K562 (cell line): ENCODE measurements around the gene RPS28. TPM values are rescaled to one million over a fixed set of nuclear protein-coding genes. Genes with fewer than 3 reads are reported as not detected.

Experiments
- ATF7 ChIP-seq: fragments of 450-650 bp; IDR thresholded peaks from 2 replicates; pipeline ENCODE4 v1.7.1; 2014; ENCODE audit warnings: mild to moderate bottlenecking, moderate library complexity
- CBFA2T3 ChIP-seq: fragments of 450-650 bp; IDR thresholded peaks from 2 replicates; pipeline ENCODE4 v1.6.1; 2017
- E2F8 ChIP-seq: fragments of 450-650 bp; IDR thresholded peaks from 2 replicates; pipeline ENCODE4 v1.7.1; 2018; ENCODE audit warnings: mild to moderate bottlenecking, low read depth; ENCODE audit not compliant: partially characterized antibody
- GTF2E2 ChIP-seq: fragments of 200-800 bp; sonication (Bioruptor generic); IDR thresholded peaks from 2 replicates; pipeline ENCODE4 v1.6.1; 2016; ENCODE audit warnings: missing genetic modification characterization, missing compliant biosample characterization
- IRF9 ChIP-seq: fragments of 450-650 bp; IDR thresholded peaks from 2 replicates; pipeline ENCODE4 v1.6.1; 2016; ENCODE audit warnings: missing biosample characterization, missing genetic modification characterization
- MAFF ChIP-seq: IDR thresholded peaks from 2 replicates; pipeline ENCODE4 v1.6.1; 2012; ENCODE audit warnings: low read length, improper control_type of control experiment
- MTA2 ChIP-seq: fragments of 450-650 bp; IDR thresholded peaks from 2 replicates; pipeline ENCODE4 v1.6.1; 2016; ENCODE audit warnings: low read depth
- NCOR1 ChIP-seq: fragments of 450-650 bp; IDR thresholded peaks from 2 replicates; pipeline ENCODE4 v1.6.1; 2016; ENCODE audit warnings: mild to moderate bottlenecking, moderate library complexity
- NFXL1 ChIP-seq: fragments of 450-650 bp; formaldehyde crosslinking; IDR thresholded peaks from 2 replicates; pipeline ENCODE4 v1.4.0; 2021; ENCODE audit warnings: mild to moderate bottlenecking
- PATZ1 ChIP-seq: fragments of 250-450 bp; sonication (Bioruptor Pico); IDR thresholded peaks from 2 replicates; pipeline ENCODE4 v1.5.0; 2020; ENCODE audit warnings: mild to moderate bottlenecking, borderline replicate concordance
- POLR2G ChIP-seq: fragments of 200-400 bp; formaldehyde crosslinking; IDR thresholded peaks from 2 replicates; pipeline ENCODE4 v1.6.1; 2017; ENCODE audit warnings: low read depth, mild to moderate bottlenecking, antibody characterized with exemption, low read length, moderate library complexity
- RB1 ChIP-seq: fragments of 450-650 bp; IDR thresholded peaks from 2 replicates; pipeline ENCODE4 v1.6.1; 2017; ENCODE audit warnings: low read depth, mild to moderate bottlenecking
- SAFB2 ChIP-seq: fragments of 200-400 bp; formaldehyde crosslinking; IDR thresholded peaks from 2 replicates; pipeline ENCODE4 v1.6.1; 2018; ENCODE audit warnings: borderline replicate concordance, low read length, low read depth, moderate library complexity; ENCODE audit not compliant: severe bottlenecking
- SUPT5H ChIP-seq: fragments of 450-650 bp; IDR thresholded peaks from 2 replicates; pipeline ENCODE4 v1.6.1; 2016
- TFAP4 ChIP-seq: sonication (generic); formaldehyde crosslinking; IDR thresholded peaks from 2 replicates; pipeline ENCODE4 v1.8.0; 2022; ENCODE audit warnings: missing genetic modification reagents, mild to moderate bottlenecking, moderate library complexity, borderline replicate concordance
- THRAP3 ChIP-seq: fragments of 450-650 bp; IDR thresholded peaks from 2 replicates; pipeline ENCODE4 v1.6.1; 2016; ENCODE audit warnings: mild to moderate bottlenecking, inconsistent platforms, borderline replicate concordance
- U2AF1 ChIP-seq: fragments of 200-400 bp; formaldehyde crosslinking; optimal IDR thresholded peaks from 2 replicates; pipeline ENCODE3; 2017; ENCODE audit warnings: mild to moderate bottlenecking, low read depth, low read length, moderate library complexity
- YY1 ChIP-seq, 3 experiments: IDR thresholded peaks; 2 replicates each; pipeline ENCODE4 v1.6.1; 2011; ENCODE audit warnings: low read length in 2 of 3, mild to moderate bottlenecking in 2 of 3, moderate library complexity in 2 of 3, borderline replicate concordance in 1 of 3, control low read depth in 1 of 3, low read depth in 1 of 3; ENCODE audit not compliant: insufficient read depth in 3 of 3, insufficient replicate concordance in 2 of 3, control insufficient read depth in 1 of 3, insufficient read length in 1 of 3; ENCODE audit errors: extremely low read depth in 1 of 3
- ZBED1 ChIP-seq: IDR thresholded peaks from 2 replicates; pipeline ENCODE4 v1.6.1; 2014
- ZNF551 ChIP-seq: fragments of 250-450 bp; sonication (Bioruptor Pico); IDR thresholded peaks from 2 replicates; pipeline ENCODE4 v1.5.0; 2021; ENCODE audit warnings: mild to moderate bottlenecking, moderate library complexity
- polyA plus RNA-seq, 8 experiments: library from polyadenylated mRNA; depleted of rRNA in 4 of 8; stranded (reverse) in 5 of 8; unstranded in 3 of 8; fragments of >200 nt; fragmentation: Nextera tagmentation in 2 of 8; fragmentation: Illumina TruSeq in 1 of 8; extraction: Ambion mirVana in 2 of 8; extraction: Trizol in 1 of 8; gene quantifications; 2 replicates each; pipeline versions ENCODE4 v1.2.1 to v1.2.3, GENCODE V29; 2011 to 2014; ENCODE audit warnings: inconsistent platforms in 1 of 8, missing spikeins in 1 of 8
- total RNA-seq, 7 experiments: library from RNA; depleted of rRNA in 6 of 7; stranded (reverse); fragments of >200 nt in 6 of 7; fragmentation: Illumina TruSeq in 2 of 7; extraction: Trizol in 2 of 7; gene quantifications; 2 replicates each; pipeline versions ENCODE4 v1.2.1 to v1.2.3, GENCODE V29; 2011 to 2021; ENCODE audit warnings: low replicate concordance in 1 of 7

The RPS28 gene
- total and polyA plus RNA-seq, 9 of the 15 experiments (the other 6 are each of a cell fraction or from before 2014, with no cell fraction given): 165 to 2,827 (median 1,303) TPM

GRCh38 chr19:8324186-8325050 is 3.1 kb downstream of the RPS28 start (continued):
- TF ChIP-seq U2AF1: no peak
- TF ChIP-seq TFAP4 (CRISPR knock-in tag): peak; percentile 11; the same call in 1 of the 2 replicates
- no peak for TF ChIP-seq THRAP3
- TF ChIP-seq ATF7: no peak
- no peak for TF ChIP-seq NFXL1 (CRISPR knock-in tag)
- TF ChIP-seq MTA2: no peak
- peak; percentile 60 for TF ChIP-seq SUPT5H
- TF ChIP-seq IRF9 (tag): no peak
- no peak for TF ChIP-seq MAFF
- no peak for TF ChIP-seq SAFB2
- TF ChIP-seq POLR2G: peak; percentile 94
- TF ChIP-seq RB1: no peak
- TF ChIP-seq GTF2E2 (tag): no peak
- peak in 1 of 3 experiments; percentile 27 for TF ChIP-seq YY1 (IDR thresholded peaks at IDR 0.05; ENCODE audit: borderline replicate concordance in 1 of 3, control insufficient read depth in 1 of 3, extremely low read depth in 1 of 3, insufficient read depth in 3 of 3, insufficient read length in 1 of 3, insufficient replicate concordance in 2 of 3, low read depth in 1 of 3, low read length in 2 of 3)
- 0 out of 2 replicates have a peak, but pooled peaks have one; percentile 4 for TF ChIP-seq NCOR1
- no peak for TF ChIP-seq PATZ1 (CRISPR knock-in tag)
- TF ChIP-seq ZBED1: 0 out of 2 replicates have a peak, but pooled peaks have one; percentile 60
- TF ChIP-seq ZNF551: 0 out of 2 replicates have a peak, but pooled peaks have one; percentile 32
- peak; percentile 27 for TF ChIP-seq E2F8
- no peak for TF ChIP-seq CBFA2T3
